Stimulated activated CD4-positive, alpha-beta T cell treated with anti-CD3 and anti-CD28 coated beads, Interleukin-12 subunit alpha, Interleukin-12 subunit beta, amount 100 ng/mL, for 4 hours (primary cell): ENCODE data around the gene PTPN11.

Experiments
- DNase-seq: peaks from one replicate; pipeline ENCODE4 v3.0.0-alpha.2; 2020

PTPN11 gene

DNA sequence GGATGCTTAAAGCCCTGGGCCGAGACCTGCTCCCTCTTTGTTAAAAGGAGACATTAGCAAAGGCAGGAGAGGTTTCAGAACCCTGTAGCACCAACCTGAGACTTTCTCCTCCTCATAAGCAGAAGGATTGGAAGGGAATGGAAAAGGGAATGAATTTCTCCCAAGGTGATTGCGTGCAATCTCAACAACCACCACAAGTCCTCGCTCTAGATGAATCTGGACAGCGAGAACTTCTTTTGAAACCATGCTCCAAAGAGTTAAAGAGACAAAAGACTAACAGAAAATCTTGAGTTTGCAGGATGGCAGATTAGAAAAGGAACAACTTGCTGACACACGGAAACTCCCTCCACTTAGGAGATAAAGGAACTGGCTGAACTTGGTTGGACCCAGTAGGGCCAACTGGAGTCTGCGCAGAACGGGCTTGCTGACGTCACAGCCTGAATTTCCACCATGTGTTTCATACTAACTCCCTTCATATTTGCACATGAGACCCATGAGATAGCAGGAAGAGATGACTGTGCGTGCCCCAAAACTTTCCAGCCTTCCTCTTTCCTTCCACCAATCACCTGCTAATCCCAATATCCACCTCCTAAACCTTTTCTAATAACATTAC lies 137.0 kb downstream of the PTPN11 start:
- no peak for DNase-seq

DNA sequence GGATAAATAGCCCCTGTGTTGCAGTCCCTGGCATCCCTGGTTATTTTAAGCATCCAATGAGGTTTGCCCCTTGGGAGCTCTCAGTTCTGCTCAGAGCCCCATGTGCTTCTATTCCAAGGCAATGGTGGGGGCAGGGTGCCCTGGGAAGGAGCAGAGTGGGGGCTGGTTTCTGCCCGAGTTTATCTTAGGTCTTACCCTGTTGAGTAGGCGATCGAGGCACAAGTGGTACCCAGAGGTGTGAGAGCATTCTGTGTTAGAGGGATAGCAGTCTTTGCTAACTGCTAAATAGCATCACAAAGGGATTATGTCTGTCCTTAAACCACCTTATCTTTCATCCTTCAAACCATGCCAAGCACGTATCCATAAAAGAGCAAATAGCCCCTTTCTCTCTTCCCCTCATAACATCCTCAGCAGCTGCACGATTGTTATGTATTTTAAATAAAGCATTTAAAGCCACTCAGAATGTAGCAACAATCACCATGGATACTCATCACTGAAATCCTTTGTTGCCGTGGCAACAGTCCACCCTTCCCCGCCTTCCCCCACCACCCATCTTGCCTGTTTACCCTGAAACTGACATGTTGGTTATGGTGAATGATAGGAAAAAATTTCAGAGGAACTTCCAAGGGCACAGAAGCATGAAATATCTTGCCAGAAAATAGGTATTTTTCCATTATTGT lies 139.3 kb downstream of the PTPN11 start:
- no peak for DNase-seq
